NCI-H2107 (cell line): ENCODE data around the gene TEX2.

ENCODE experiments used
- DNase-seq: peaks from one replicate; lab custom pipeline; 2025; lab: John Stamatoyannopoulos, UW

TEX2 gene

DNA sequence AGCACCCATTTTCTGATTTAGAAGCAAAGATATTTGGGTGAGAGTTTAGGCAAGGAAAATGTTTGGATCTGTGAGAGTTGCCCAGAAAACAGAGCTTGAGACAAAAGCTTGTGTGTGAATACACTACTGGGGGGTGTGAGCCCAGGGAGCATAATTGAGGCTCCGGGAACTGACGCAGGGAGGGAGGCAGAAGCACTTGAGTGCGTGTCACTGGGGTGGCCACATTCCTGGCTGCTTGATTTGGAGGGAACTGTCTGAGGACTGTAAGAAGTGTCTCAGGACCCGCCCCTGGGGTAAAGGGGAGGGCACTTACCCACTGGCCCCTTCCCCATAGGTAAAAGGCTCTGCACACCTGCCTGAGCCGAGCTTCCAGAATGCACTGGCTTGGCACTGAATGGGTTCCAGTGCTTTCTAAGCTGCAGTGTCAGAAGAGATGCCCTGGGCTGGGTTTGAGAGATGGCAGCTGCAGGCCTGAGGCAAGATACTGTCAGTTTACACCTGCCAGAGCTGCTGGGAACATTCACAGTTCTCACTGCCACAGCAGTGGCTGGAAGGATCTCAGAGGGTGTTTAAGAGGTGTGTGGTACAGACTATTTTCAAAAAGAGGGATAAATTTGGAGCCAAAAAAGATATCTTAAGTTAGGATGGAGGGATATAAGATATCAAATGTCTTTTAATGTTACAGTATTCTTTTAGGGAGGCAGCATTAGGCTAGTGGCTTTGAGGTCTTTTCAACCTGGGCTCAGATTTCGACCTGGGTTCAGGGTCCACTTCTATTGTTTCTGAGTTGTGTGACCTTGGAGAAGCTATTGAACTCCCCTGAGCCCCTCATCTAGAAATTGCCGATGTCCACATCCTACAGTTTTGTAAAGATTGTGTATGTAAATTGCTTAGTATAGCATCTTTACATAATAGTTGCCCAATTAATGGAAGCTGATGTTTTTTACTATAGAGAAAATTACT, 6.9 kb upstream of the TEX2 start:
- peak; percentile 13 for DNase-seq

DNA sequence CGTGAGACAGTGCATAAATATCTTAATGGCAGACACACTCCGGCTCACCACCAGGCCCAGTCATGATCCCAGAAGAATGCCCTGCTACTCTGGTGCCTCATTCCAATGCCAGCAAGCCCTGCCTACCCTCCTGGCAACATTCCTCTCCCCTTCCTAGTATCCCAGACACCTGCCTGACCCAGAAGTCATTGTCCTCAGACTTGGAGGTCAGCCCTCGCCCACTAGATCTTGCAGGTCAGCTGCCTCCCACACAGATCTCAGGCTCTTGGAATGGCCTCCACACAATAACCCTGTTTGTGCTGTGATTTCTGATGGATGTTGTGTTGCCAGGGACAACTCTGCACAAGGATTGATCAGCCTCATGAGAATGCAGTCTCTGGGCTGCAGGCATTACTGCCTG, 1.8 kb upstream of the TEX2 start:
- no peak for DNase-seq

GRCh38 chr17:64262198-64262999, 661 bp downstream of the TEX2 start:
- DNase-seq: no peak

DNA sequence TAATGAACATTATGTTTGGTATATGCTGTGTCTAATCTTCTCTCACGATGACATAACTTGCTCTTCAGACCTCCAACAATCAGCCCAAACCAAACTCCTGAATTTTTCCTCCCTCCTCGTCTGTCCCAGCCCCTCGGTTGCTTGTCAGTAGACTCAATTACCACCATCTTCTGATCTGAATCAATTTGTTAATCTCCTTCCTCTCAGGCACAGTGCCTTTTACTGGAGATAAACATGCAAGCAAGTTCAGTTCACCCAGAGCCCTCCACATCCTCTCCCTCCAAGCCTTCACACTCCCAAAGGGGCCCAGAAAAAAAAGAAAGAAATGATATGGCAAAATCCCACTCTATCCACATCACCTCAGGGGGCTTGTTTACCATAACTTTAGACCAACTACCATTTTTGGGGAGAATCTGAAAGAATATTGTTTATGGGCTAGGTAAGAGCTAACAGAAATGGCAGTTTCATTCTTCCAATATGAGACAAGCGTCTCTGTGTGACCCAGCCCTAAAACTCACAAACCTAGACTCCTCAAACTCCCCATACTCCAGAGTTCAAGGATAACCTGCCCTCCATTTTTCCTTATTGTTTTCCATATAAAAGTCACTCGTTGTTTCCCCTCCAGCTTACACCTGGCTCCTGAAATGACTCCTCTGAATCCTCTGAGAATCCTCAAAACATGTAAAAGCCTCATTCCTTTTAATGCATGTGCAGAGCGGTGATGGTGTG, 1.5 kb downstream of the TEX2 start:
- no peak for DNase-seq

- DNase-seq: no peak
These were observed 2.2 kb downstream of the TEX2 start for GRCh38 chr17:64260886-64261285.

DNA sequence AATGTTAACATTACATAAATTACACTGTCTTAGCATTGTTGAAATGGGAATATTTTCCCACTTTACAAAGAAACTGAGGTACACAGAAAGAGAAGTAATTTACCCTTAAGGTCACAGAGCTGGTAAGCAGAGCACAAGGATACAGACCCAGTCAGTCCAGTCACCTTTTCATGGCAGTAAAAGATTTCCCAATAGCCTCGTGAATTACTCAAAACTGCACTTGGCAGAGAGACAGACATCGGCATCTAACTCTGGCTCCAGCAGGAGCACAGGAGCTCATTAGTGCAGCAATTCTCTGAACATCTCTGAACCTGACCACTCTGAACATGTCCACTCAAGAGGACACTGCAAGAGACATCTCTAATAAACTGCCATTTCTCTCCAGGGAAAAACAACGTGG, 3.1 kb downstream of the TEX2 start:
- no peak for DNase-seq

GRCh38 chr17:64259426-64259825, 3.6 kb downstream of the TEX2 start:
- no peak for DNase-seq

- DNase-seq: no peak
These were observed 5.9 kb downstream of the TEX2 start for GRCh38 chr17:64256913-64257807.

GRCh38 chr17:64255764-64256163, 7.3 kb downstream of the TEX2 start:
- DNase-seq: no peak

DNA sequence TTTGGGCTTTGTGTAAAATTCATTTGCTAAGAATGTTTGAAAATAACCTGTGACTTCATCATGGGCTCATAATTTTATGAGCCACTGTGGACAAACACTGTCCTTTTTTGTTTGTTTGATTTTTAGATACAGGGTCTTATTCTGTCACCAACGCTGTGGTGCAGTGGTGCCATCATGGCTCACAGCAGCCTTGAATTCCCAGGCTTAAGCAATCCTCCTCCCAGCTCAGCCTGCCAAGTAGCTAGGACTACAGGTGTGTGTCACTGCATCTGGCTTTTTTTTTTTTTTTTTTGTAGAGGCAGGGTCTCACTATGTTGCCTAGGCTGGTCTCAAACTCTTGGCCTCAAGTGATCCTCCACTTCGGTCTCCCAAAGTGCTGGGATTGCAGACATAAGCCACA, 8.3 kb downstream of the TEX2 start:
- DNase-seq: no peak

GRCh38 chr17:64253470-64253869, 9.6 kb downstream of the TEX2 start:
- no peak for DNase-seq

DNA sequence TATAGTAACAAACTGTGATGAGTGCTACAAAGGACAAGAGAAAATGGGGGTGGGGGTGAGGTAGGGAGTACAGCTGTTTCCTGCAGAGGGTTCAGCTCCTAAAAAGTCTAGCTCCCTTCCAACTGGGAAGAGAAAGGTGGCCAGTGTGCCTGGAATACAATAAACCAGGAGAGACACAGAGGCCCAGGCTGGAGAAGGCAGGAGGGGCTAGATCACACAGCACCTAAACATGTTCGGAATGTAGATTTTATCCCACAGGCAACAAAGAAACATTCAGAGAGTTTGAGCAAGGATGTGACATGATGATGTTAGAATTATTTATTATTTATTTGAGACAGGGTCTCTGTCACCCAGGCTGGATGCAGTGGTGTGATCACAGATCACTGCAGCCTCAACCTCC, 10.2 kb downstream of the TEX2 start:
- no peak for DNase-seq

DNA sequence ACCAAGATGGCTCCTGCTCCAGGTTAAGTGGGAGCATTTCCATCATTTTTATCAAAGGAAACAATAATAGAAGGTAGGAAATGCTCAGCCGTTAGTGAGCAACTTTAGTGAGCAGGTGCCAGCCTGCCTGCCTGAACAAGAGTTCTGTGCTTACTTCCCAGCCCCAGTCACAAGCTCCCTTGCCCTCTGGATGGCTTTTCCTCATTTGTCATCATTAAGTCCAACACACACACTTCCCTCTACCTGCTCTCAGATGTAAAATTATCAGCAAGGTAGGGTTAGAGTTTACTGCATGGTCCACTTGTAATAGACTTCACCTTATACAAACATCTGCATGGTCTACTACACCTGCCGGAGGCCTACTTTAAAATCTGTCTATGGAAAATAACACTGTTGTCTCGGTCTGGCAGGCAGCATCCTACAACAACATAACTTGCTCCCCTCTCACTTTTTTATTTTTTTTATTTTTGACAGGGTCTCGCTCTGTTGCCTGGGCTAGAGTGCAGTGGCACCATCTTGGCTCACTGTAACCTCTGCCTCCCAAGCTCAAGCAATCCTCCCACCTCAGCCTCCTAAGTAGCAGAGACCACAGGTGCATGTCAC, 12.7 kb downstream of the TEX2 start:
- DNase-seq: no peak

DNA sequence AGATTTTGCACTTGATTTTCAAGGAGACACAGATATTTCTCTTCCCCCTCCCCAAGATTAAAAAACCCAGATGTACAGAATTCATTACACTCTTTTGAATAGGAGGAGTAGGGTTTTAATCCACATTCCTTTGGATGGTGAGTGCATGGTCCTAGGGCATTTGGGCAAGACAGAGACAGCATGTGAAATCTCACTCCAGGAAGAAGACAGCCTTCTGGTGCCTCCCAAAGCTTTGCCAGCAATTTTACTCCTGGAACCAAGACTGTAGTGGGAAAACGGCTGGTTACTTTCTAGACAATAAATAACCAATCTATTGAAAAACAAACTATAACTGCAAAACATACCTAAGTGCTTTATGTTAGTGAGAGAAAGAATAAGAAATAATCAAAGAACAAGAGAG, 15.2 kb downstream of the TEX2 start:
- DNase-seq: no peak

- DNase-seq: no peak
These were observed 17.6 kb downstream of the TEX2 start for GRCh38 chr17:64245218-64246145.

DNA sequence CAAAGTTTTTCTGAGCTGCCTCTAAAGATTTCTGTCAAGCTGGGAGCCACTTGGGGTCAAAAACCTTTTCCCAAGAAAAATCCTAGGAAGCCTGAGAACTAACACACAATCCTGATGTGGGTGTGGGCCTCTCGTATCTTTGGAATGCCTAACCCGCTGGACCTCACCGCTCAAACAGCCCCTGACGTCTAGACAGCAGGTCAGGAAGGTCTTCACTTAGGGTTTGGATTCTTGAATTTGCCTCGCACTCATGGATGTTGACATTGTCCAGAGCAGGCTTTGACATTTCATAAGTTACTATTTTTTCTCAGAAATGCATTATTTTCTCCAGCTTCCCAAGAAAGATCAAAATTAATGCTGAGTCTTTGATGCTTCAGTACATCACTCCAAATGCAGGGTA, 18.9 kb downstream of the TEX2 start:
- no peak for DNase-seq

GRCh38 chr17:64243340-64243739, 19.7 kb downstream of the TEX2 start:
- no peak for DNase-seq

- no peak for DNase-seq
These were observed 20.4 kb downstream of the TEX2 start for GRCh38 chr17:64242633-64243032.

DNA sequence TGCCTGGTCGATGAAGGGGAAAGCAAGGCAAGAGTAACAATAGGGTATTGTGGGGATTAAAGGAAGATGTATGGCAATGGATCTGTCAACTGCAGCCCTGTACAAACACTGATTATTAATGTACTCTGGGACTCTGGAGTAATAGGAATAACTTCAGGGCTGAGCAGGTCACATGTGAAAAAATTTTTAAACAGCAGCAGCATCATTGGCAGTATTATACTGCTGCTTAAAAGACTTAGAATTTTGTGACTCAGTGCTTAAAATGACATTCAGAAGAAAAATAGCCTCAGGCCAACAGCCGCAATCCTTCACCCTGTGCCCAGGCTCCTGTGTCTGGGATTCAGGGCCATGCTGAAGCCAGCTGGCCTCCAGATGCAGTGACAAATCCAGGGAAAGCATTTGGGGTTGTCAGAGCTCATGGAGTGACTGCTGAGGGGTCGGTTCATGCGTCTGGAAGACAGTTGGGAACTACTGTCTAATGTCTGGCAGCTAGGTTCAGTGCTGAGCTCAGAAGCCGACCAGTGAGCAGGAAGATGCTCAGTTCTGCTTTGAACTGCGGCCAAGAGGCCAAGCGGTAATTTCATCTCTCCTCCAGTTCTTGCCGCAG, 22.2 kb downstream of the TEX2 start:
- no peak for DNase-seq
